ENCODE results near the gene OPN3.

OPN3 gene

GRCh38 chr1:241550318-241550717 is 89.9 kb downstream of the OPN3 start:
- DNase-seq (ENCODE audit: low read depth) = no peak
- no peak overlapping the region for H3K4me3 ChIP-seq (ENCODE audit: low read depth, low read length)
- TF ChIP-seq MAX (IDR thresholded peaks at IDR 0.05; ENCODE audit: low read depth, low read length) = no peak
- TF ChIP-seq POLR2A (IDR thresholded peaks at IDR 0.05; ENCODE audit: extremely low read depth, insufficient read length) = no peak
- TF ChIP-seq MYC (IDR thresholded peaks at IDR 0.05; ENCODE audit: low read depth, low read length) = no peak
- TF ChIP-seq CTCF (IDR thresholded peaks at IDR 0.05; ENCODE audit: low read depth, low read length) = no peak

- no peak for DNase-seq (ENCODE audit: low read depth)
- H3K4me3 ChIP-seq (ENCODE audit: low read depth, low read length) = no peak overlapping the region
- TF ChIP-seq POLR2A (IDR thresholded peaks at IDR 0.05; ENCODE audit: extremely low read depth, insufficient read length) (no peak), MAX (IDR thresholded peaks at IDR 0.05; ENCODE audit: low read depth, low read length) (no peak), MYC (IDR thresholded peaks at IDR 0.05; ENCODE audit: low read depth, low read length) (no peak), CTCF (IDR thresholded peaks at IDR 0.05; ENCODE audit: low read depth, low read length) (no peak)
These were observed 92.2 kb downstream of the OPN3 start for GRCh38 chr1:241548008-241548407.

Data from NB4 (cell line).